Left lobe of liver (tissue), 2 donors: Measurements from ENCODE around the gene PTPRM. TPM values are rescaled to one million over a fixed set of nuclear protein-coding genes. Genes with fewer than 3 reads are reported as not detected.

ENCODE experiments used
- ATAC-seq: fragments of 200-7000 bp; cut with Tn5 transposase; one replicate; pipeline ENCODE4 v1.9.1; 2020; ENCODE audit warnings: mild to moderate bottlenecking, moderate library complexity
- DNase-seq: peaks from one replicate; pipeline ENCODE4 v3.0.0-alpha.2; 2020; ENCODE audit warnings: low spot score
- total RNA-seq: library from RNA; stranded (reverse); gene quantifications from one replicate; pipeline ENCODE4 v1.2.1, GENCODE V29; 2021
- donor health status: DM: no; HTN: no; CAD: no; lungs with moderate emphysema.
- donor health status: DM: no; HTN: yes; CAD: no.

Gene PTPRM
- total RNA-seq, 1 donor from 2014 or later: 34.7 TPM

- no peak for DNase-seq
- ATAC-seq: no peak
Measured at GRCh38 chr18:7878265-7879211, 311.4 kb downstream of the PTPRM start.

- no peak for ATAC-seq
- DNase-seq: no peak
Measured at GRCh38 chr18:7879717-7880116, 312.6 kb downstream of the PTPRM start.

GRCh38 chr18:7885865-7886264 is 318.7 kb downstream of the PTPRM start:
- ATAC-seq (no peak), DNase-seq (no peak)

GRCh38 chr18:7886436-7886835 is 319.3 kb downstream of the PTPRM start:
- no peak for DNase-seq

GRCh38 chr18:7889515-7889914 is 322.4 kb downstream of the PTPRM start:
- no peak for DNase-seq

More at GRCh38 chr18:7886436-7886835, 319.3 kb downstream of the PTPRM start:
- ATAC-seq: no peak

GRCh38 chr18:7890075-7890474 is 323.0 kb downstream of the PTPRM start:
- no peak for DNase-seq
- ATAC-seq: no peak

More at GRCh38 chr18:7889515-7889914, 322.4 kb downstream of the PTPRM start:
- ATAC-seq: no peak

- ATAC-seq (no peak), DNase-seq (no peak)
Measured at GRCh38 chr18:7892556-7892955, 325.4 kb downstream of the PTPRM start.

GRCh38 chr18:7894592-7894991 is 327.5 kb downstream of the PTPRM start:
- ATAC-seq: no peak

GRCh38 chr18:7895346-7895745 is 328.2 kb downstream of the PTPRM start:
- no peak for DNase-seq
- ATAC-seq: no peak

More at GRCh38 chr18:7894592-7894991, 327.5 kb downstream of the PTPRM start:
- no peak for DNase-seq

- ATAC-seq: no peak
- DNase-seq: no peak
Measured at GRCh38 chr18:7896161-7896560, 329.0 kb downstream of the PTPRM start.

GRCh38 chr18:7896805-7897518 is 329.8 kb downstream of the PTPRM start:
- ATAC-seq (no peak), DNase-seq (no peak)

GRCh38 chr18:7898181-7898580 is 331.1 kb downstream of the PTPRM start:
- DNase-seq: no peak
- no peak for ATAC-seq

- peak; percentile 90 for ATAC-seq
- DNase-seq: no peak
Measured at GRCh38 chr18:7899078-7899477, 332.0 kb downstream of the PTPRM start.

GRCh38 chr18:7900091-7900490 is 333.0 kb downstream of the PTPRM start:
- ATAC-seq (no peak), DNase-seq (no peak)

- no peak for DNase-seq
- ATAC-seq: no peak
Measured at GRCh38 chr18:7901657-7902056, 334.5 kb downstream of the PTPRM start.

GRCh38 chr18:7902399-7902839 is 335.3 kb downstream of the PTPRM start:
- DNase-seq (no peak), ATAC-seq (peak; percentile 78)

GRCh38 chr18:7904529-7904928 is 337.4 kb downstream of the PTPRM start:
- ATAC-seq (no peak), DNase-seq (no peak)

GRCh38 chr18:7908681-7909299 is 341.7 kb downstream of the PTPRM start:
- no peak for DNase-seq
- no peak for ATAC-seq

GRCh38 chr18:7914834-7915670 is 347.9 kb downstream of the PTPRM start:
- ATAC-seq (peak; percentile 77), DNase-seq (no peak)

GRCh38 chr18:7918701-7919100 is 351.6 kb downstream of the PTPRM start:
- DNase-seq (no peak), ATAC-seq (no peak)
